Subcutaneous abdominal adipose tissue (tissue), 5 donors: ENCODE results near the gene TRPC1.
"Not testable (repeated sequence)": the region's sequence is repeated elsewhere in the genome, so short reads cannot be mapped to it uniquely, and the experiment has no call there.

Source experiments
- H3K27ac ChIP-seq: one replicate; pipeline ENCODE4 v1.7.0; 2013; ENCODE audit warnings: low read depth, mild to moderate bottlenecking, inconsistent platforms, low read length, moderate library complexity
- H3K27me3 ChIP-seq, 5 donors: one replicate each; pipeline ENCODE4 v1.7.0; 2013; ENCODE audit warnings: low read length in 5 of 5, inconsistent platforms in 1 of 5; ENCODE audit not compliant: control insufficient read depth in 5 of 5, insufficient read depth in 4 of 5
- H3K36me3 ChIP-seq, 5 donors: one replicate each; pipeline ENCODE4 v1.7.0; 2013; ENCODE audit warnings: low read length in 5 of 5; ENCODE audit not compliant: control insufficient read depth in 5 of 5, insufficient read depth in 5 of 5
- H3K4me1 ChIP-seq, 5 donors: one replicate each; pipeline ENCODE4 v1.7.0; 2013; ENCODE audit warnings: low read length in 5 of 5, mild to moderate bottlenecking in 3 of 5, moderate library complexity in 1 of 5; ENCODE audit not compliant: control insufficient read depth in 5 of 5, insufficient read depth in 5 of 5
- H3K4me3 ChIP-seq, 5 donors: one replicate each; pipeline ENCODE4 v1.7.0; 2013; ENCODE audit warnings: low read length in 5 of 5, low read depth in 1 of 5
- H3K9ac ChIP-seq, 5 donors: one replicate each; pipeline ENCODE4 v1.7.0; 2013; ENCODE audit warnings: low read length in 5 of 5, mild to moderate bottlenecking in 4 of 5, moderate library complexity in 3 of 5
- H3K9me3 ChIP-seq, 5 donors: one replicate each; pipeline ENCODE4 v1.7.0; 2013; ENCODE audit warnings: low read length in 5 of 5; ENCODE audit not compliant: control insufficient read depth in 5 of 5
- donor health status: healthy.
- donor health status: healthy.
- donor health status: healthy.
- donor health status: healthy.
- donor health status: healthy.

Gene TRPC1

DNA sequence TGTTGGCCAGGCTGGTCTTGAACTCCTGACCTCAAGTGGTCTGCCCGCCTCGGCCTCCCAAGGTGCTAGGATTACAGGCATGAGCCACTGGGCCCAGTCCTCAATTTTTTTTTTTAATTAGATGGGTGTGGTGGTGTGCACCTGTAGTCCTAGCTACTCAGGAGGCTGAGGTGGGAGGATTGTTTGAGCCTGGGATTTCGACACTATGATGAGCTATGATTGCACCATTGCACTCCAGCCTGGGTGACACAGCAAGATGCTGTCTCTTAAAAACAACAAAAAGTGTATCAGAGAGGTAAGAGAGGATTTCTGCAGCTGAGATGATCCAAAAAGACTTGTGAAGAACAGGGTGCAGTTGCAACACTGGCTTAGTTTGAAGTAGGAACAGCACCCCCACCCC, 9.0 kb upstream of the TRPC1 start:
- not testable (repeated sequence) for H3K27ac ChIP-seq, H3K4me3 ChIP-seq, H3K9ac ChIP-seq, H3K36me3 ChIP-seq, H3K27me3 ChIP-seq, H3K4me1 ChIP-seq, H3K9me3 ChIP-seq

DNA sequence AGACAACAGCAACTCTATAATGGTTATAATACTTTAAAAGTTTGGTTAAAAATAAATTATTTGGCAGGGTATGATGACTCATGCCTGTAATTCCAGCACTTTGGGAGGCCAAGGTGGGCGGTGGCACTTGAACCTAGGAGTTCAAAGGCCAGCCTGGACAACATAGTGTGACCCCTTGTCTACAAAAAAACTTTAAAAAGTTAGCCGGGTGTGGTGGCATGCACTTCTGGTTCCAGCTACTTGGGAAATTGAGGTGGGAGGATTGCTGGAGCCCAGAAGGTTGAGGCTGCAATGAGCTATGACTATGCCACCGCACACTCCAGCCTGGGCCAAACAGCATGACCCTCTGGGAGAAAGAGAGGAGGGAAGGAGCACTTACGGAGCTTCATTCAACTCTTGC, 7.7 kb upstream of the TRPC1 start:
- Histone ChIP-seq H3K27ac (no peak overlapping the region), H3K4me3 (no peak overlapping the region), H3K27me3 (no peaks in the 10 kb centered on the region), H3K9me3 (no peaks in the 10 kb centered on the region), H3K9ac (no peak overlapping the region), H3K4me1 (no peaks in the 10 kb centered on the region), H3K36me3 (no peaks in the 10 kb centered on the region)

DNA sequence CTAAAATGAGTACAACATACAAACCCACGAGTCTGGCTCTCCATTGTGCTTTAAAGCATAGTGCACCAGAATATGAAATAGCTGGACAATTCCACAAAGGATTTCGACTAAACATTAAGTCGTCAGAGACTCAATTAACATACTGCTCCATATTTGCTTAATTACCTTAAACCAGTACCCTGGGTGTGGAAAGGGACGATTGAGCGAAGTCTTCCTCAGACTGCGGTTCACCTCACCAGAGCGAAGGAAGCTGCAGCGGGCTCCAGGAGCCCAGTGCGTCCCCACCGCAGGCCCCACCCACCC, 218 bp upstream of the TRPC1 start:
- H3K9me3 ChIP-seq = peaks cover 0 to 2% (median 0%) of the 10 kb centered on the region in 5 donors
- peak overlapping the region in 2 of 5 donors; percentile 53 to 59 for H3K9ac ChIP-seq
- peak overlapping the region; percentile 67 to 93 (median 84) for H3K4me3 ChIP-seq
- H3K27me3 ChIP-seq = no peaks in the 10 kb centered on the region
- no peak overlapping the region for H3K27ac ChIP-seq
- H3K4me1 ChIP-seq = peaks cover 0 to 14% (median 13%) of the 10 kb centered on the region in 5 donors
- H3K36me3 ChIP-seq = no peaks in the 10 kb centered on the region

DNA sequence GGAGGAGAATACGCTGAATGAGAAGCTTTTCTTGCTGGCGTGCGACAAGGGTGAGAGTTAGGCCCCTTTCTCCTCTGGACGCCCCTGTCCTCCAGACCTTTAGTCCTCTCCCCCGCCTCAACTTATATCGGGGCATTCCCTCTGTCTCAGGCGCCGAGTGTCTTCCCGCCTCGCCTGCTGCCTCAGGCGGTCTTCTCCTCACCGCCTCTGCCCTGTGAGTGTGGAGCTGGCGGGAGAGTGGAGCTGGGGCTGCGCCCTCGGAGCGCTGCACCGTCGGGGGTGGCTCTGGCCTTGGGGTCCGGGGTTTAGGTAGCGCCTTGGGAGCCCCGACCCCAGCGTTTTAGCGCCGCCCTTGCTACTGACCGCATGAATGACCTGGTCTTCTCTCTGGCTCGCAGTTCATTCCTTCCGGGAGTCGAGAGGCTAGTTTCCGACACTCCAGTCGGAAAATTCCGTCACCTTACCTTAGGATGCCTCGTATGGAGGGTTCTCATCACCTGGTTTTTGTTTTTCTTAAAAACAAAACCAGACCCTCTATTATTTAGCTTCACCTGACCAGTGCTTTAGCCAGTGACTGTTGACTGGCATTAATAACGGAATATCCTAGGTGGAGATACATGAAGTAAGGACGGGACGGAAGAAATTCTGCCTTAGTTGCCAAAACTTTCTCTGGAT, 985 bp downstream of the TRPC1 start:
- peaks cover 0 to 14% (median 13%) of the 10 kb centered on the region in 5 donors for H3K4me1 ChIP-seq
- H3K36me3 ChIP-seq = no peaks in the 10 kb centered on the region

GRCh38 chr3:142725357-142725739, 1.5 kb downstream of the TRPC1 start:
- no peaks in the 10 kb centered on the region for H3K36me3 ChIP-seq
- H3K27ac ChIP-seq = no peak overlapping the region
- H3K4me3 ChIP-seq = peak overlapping the region in 4 of 5 donors; percentile 65 to 93 (median 84)
- H3K4me1 ChIP-seq = peaks cover 0 to 14% (median 13%) of the 10 kb centered on the region in 5 donors
- H3K9me3 ChIP-seq = peaks cover 0 to 2% (median 0%) of the 10 kb centered on the region in 5 donors
- peak overlapping the region in 1 of 5 donors; percentile 74 for H3K9ac ChIP-seq
- no peaks in the 10 kb centered on the region for H3K27me3 ChIP-seq

More for the DNA sequence above, 985 bp downstream of the TRPC1 start:
- peak overlapping the region; percentile 83 to 97 (median 84) for H3K4me3 ChIP-seq
- H3K9ac ChIP-seq = peak overlapping the region; percentile 38 to 74 (median 68)
- peaks cover 0 to 2% (median 0%) of the 10 kb centered on the region in 5 donors for H3K9me3 ChIP-seq
- peak overlapping the region; percentile 54 for H3K27ac ChIP-seq
- H3K27me3 ChIP-seq = no peaks in the 10 kb centered on the region

DNA sequence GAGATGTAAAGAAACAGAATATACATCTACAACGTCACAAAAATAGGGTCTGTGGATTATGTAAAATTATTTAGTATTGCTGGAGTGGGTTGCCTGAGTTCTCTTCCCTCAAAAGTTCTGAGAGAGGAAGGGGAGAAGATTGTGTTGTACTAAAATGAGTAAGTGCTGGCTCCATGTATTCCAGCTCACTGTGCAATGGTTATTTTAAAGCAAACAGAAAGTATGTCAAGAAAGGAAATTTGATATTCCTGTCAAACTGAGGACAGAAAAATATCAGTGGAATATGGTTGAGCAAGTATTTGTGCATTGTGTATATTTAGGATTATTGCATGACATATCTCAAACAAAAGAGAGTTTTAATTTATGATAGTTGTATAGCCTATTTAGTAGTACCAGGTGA, 2.2 kb downstream of the TRPC1 start:
- no peak overlapping the region for H3K9ac ChIP-seq
- no peak overlapping the region for H3K4me3 ChIP-seq
- H3K27me3 ChIP-seq = no peaks in the 10 kb centered on the region
- H3K27ac ChIP-seq = no peak overlapping the region
- H3K4me1 ChIP-seq = peaks cover 0 to 14% (median 13%) of the 10 kb centered on the region in 5 donors
- H3K36me3 ChIP-seq = no peaks in the 10 kb centered on the region
- peaks cover 0 to 2% (median 0%) of the 10 kb centered on the region in 5 donors for H3K9me3 ChIP-seq

GRCh38 chr3:142732066-142732465, 8.2 kb downstream of the TRPC1 start:
- no peak overlapping the region for H3K4me3 ChIP-seq
- no peaks in the 10 kb centered on the region for H3K27me3 ChIP-seq
- no peak overlapping the region for H3K9ac ChIP-seq
- H3K9me3 ChIP-seq = no peaks in the 10 kb centered on the region
- H3K36me3 ChIP-seq = no peaks in the 10 kb centered on the region
- H3K27ac ChIP-seq = no peak overlapping the region
- H3K4me1 ChIP-seq = peaks cover 0 to 4% (median 0%) of the 10 kb centered on the region in 5 donors

GRCh38 chr3:142734834-142735233, 11.0 kb downstream of the TRPC1 start:
- no peak overlapping the region for H3K9ac ChIP-seq
- no peak overlapping the region for H3K4me3 ChIP-seq
- H3K27ac ChIP-seq = no peak overlapping the region

GRCh38 chr3:142735462-142735861, 11.6 kb downstream of the TRPC1 start:
- Histone ChIP-seq H3K9ac (no peak overlapping the region), H3K27me3 (no peaks in the 10 kb centered on the region), H3K9me3 (no peaks in the 10 kb centered on the region), H3K36me3 (no peaks in the 10 kb centered on the region), H3K4me3 (no peak overlapping the region), H3K4me1 (peaks cover 0 to 4% (median 0%) of the 10 kb centered on the region in 5 donors), H3K27ac (no peak overlapping the region)

More at GRCh38 chr3:142734834-142735233, 11.0 kb downstream of the TRPC1 start:
- Histone ChIP-seq H3K36me3 (no peaks in the 10 kb centered on the region), H3K27me3 (no peaks in the 10 kb centered on the region), H3K4me1 (peaks cover 0 to 4% (median 0%) of the 10 kb centered on the region in 5 donors), H3K9me3 (no peaks in the 10 kb centered on the region)

GRCh38 chr3:142738396-142738795, 14.6 kb downstream of the TRPC1 start:
- no peaks in the 10 kb centered on the region for H3K27me3 ChIP-seq
- no peak overlapping the region for H3K4me3 ChIP-seq
- no peak overlapping the region for H3K27ac ChIP-seq
- no peaks in the 10 kb centered on the region for H3K9me3 ChIP-seq
- no peaks in the 10 kb centered on the region for H3K36me3 ChIP-seq
- peaks cover 0 to 4% (median 0%) of the 10 kb centered on the region in 5 donors for H3K4me1 ChIP-seq
- H3K9ac ChIP-seq = no peak overlapping the region
